PC-9 (cell line): ENCODE results near the gene THAP11. TPM values are rescaled to one million over a fixed set of nuclear protein-coding genes. Genes with fewer than 3 reads are reported as not detected.

Experiments
- BruUV-seq: library from RNA; stranded (reverse); fragments of 400-500 nt; replicated peaks from 2 replicates; lab custom pipeline; 2021; lab: Mats Ljungman, UMichigan
- CTCF ChIA-PET: fragments of 300-600 bp; sonication (Branson Sonifier 250); formaldehyde crosslinking; loops from one replicate; lab custom pipeline; 2022; ENCODE audit warnings: antibody characterized with exemption; lab: Charles Lee
- POLR2A ChIA-PET: fragments of 300-600 bp; sonication (Branson Sonifier 250); formaldehyde crosslinking; loops from one replicate; lab custom pipeline; 2022; ENCODE audit warnings: antibody characterized with exemption; ENCODE audit not compliant: unreplicated experiment; lab: Charles Lee
- DNase-seq, 2 experiments: peaks; one replicate each; pipeline versions ENCODE4 v3.0.0 to v3.0.0-alpha.2; 2015 to 2022; ENCODE audit warnings: mixed read lengths in 1 of 2
- H2AFZ ChIP-seq: fragments of 200-600 bp; sonication (generic); 2 replicates; pipeline ENCODE4 v1.8.1; 2017; ENCODE audit warnings: antibody characterized with exemption
- H3F3A ChIP-seq: fragments of 200-600 bp; sonication (generic); 2 replicates; pipeline ENCODE4 v1.8.1; 2017; ENCODE audit warnings: antibody characterized with exemption, mild to moderate bottlenecking, low read depth; ENCODE audit not compliant: insufficient read depth
- H3K27ac ChIP-seq: fragments of 200-600 bp; sonication (generic); 2 replicates; pipeline ENCODE4 v1.6.1; 2016; ENCODE audit warnings: mixed run types
- H3K27me3 ChIP-seq: fragments of 200-600 bp; sonication (generic); 2 replicates; pipeline ENCODE4 v1.6.1; 2016; ENCODE audit warnings: low read depth, mixed run types; ENCODE audit not compliant: insufficient read depth
- H3K36me3 ChIP-seq: fragments of 200-600 bp; sonication (generic); 2 replicates; pipeline ENCODE4 v1.6.1; 2016; ENCODE audit warnings: low read depth, mixed run types
- H3K4me1 ChIP-seq: fragments of 200-600 bp; sonication (generic); replicated peaks from 2 replicates; pipeline ENCODE4 v1.6.1; 2016; ENCODE audit warnings: mixed run types; ENCODE audit not compliant: insufficient read depth
- H3K4me2 ChIP-seq: fragments of 200-600 bp; sonication (generic); 2 replicates; pipeline ENCODE4 v1.6.1; 2017; ENCODE audit warnings: mixed run types
- H3K4me3 ChIP-seq: fragments of 200-600 bp; sonication (generic); 2 replicates; pipeline ENCODE4 v1.6.1; 2016; ENCODE audit warnings: mixed run types
- H3K79me2 ChIP-seq: fragments of 200-600 bp; sonication (generic); 2 replicates; pipeline ENCODE4 v1.6.1; 2017; ENCODE audit warnings: low read depth, mixed run types
- H3K9me2 ChIP-seq: fragments of 200-600 bp; sonication (generic); 2 replicates; pipeline ENCODE4 v1.8.1; 2017; ENCODE audit warnings: mild to moderate bottlenecking; ENCODE audit not compliant: insufficient read depth
- H3K9me3 ChIP-seq: fragments of 200-600 bp; sonication (generic); 2 replicates; pipeline ENCODE4 v1.8.1; 2016; ENCODE audit warnings: low read depth; ENCODE audit not compliant: insufficient read depth
- H4K20me1 ChIP-seq: fragments of 200-600 bp; sonication (generic); 2 replicates; pipeline ENCODE4 v1.8.1; 2017; ENCODE audit not compliant: insufficient read depth
- CTCF ChIP-seq: fragments of 200-600 bp; sonication (generic); conservative IDR thresholded peaks from 2 replicates; pipeline ENCODE4 v1.6.1; 2017; ENCODE audit warnings: mixed run types, antibody characterized with exemption, mild to moderate bottlenecking, moderate library complexity
- EZH2 ChIP-seq: fragments of 200-600 bp; sonication (generic); IDR thresholded peaks from 2 replicates; pipeline ENCODE4 v1.8.0; 2017; ENCODE audit warnings: antibody characterized with exemption, low read depth
- intact Hi-C: fragments of 100-400 bp; cut with micrococcal nuclease; formaldehyde crosslinking; loops from one replicate; pipeline ENCODE4 v1.10.0; 2022; ENCODE audit not compliant: unreplicated experiment
- total RNA-seq: library from RNA; stranded (reverse); gene quantifications from 2 replicates; pipeline ENCODE4 v1.2.3, GENCODE V29; 2021

THAP11 gene
- total RNA-seq, 1 experiment from 2014 or later = 18.9 TPM

GRCh38 chr16:67871256-67871655 is 29.1 kb downstream of the THAP11 start:
- H3K27ac ChIP-seq = no peak overlapping the region
- no TSS peak for BruUV-seq
- peaks cover 11% of the 10 kb centered on the region; the same call in 1 of the 2 replicates for H3K4me1 ChIP-seq
- H3K4me2 ChIP-seq = no peak overlapping the region
- no peaks in the 10 kb centered on the region for H3K9me2 ChIP-seq
- intact Hi-C loops = no loop called here
- no peaks in the 10 kb centered on the region for H3K9me3 ChIP-seq
- H2AFZ ChIP-seq = no peak overlapping the region
- no peaks in the 10 kb centered on the region for H3K27me3 ChIP-seq
- no peak for DNase-seq
- peaks cover 30% of the 10 kb centered on the region for H3K79me2 ChIP-seq
- TF ChIP-seq CTCF = no peak
- H3F3A ChIP-seq = peaks cover 27% of the 10 kb centered on the region
- peaks cover 22% of the 10 kb centered on the region for H4K20me1 ChIP-seq
- peaks cover 13% of the 10 kb centered on the region for H3K36me3 ChIP-seq
- H3K4me3 ChIP-seq = no peak overlapping the region
- ChIA-PET POLR2A (interaction anchor here (0.6 kb wide), 2 partner anchors 25 to 70 kb away, joined by 3 to 28 read pairs; no protein-coding TSS in a partner anchor), CTCF (interaction anchor here (0.6 kb wide), 1 partner anchor 54 kb away, joined by 15 read pairs; no protein-coding TSS in a partner anchor)

- CTCF ChIA-PET = no interaction called here
- no peak overlapping the region for H3K4me3 ChIP-seq
- peak overlapping the region; percentile 85 for H3K4me2 ChIP-seq
- POLR2A ChIA-PET = interaction anchor here (0.6 kb wide), 1 partner anchor 26 kb away, joined by 3 read pairs; no protein-coding TSS in a partner anchor
- H2AFZ ChIP-seq = no peak overlapping the region
- H3K9me3 ChIP-seq = no peaks in the 10 kb centered on the region
- peaks cover 27% of the 10 kb centered on the region for H3F3A ChIP-seq
- peaks cover 14% of the 10 kb centered on the region for H3K36me3 ChIP-seq
- peak overlapping the region; percentile 21; the same call in 1 of the 2 replicates for H3K27ac ChIP-seq
- H4K20me1 ChIP-seq = peaks cover 16% of the 10 kb centered on the region
- peaks cover 30% of the 10 kb centered on the region for H3K79me2 ChIP-seq
- no peaks in the 10 kb centered on the region for H3K27me3 ChIP-seq
- no TSS peak for BruUV-seq
- H3K9me2 ChIP-seq = no peaks in the 10 kb centered on the region
- TF ChIP-seq CTCF (no peak), EZH2 (no peak)
- intact Hi-C loops = no loop called here
- H3K4me1 ChIP-seq = peaks cover 11% of the 10 kb centered on the region; the same call in 1 of the 2 replicates
- DNase-seq = no peak
Measured at GRCh38 chr16:67872131-67872630, 30.1 kb downstream of the THAP11 start.

GRCh38 chr16:67872631-67873434 is 30.7 kb downstream of the THAP11 start, which contains the start of gene EDC4:
EDC4 (plus strand) TSS chr16:67873052; CDS start chr16:67873262, 210 bp downstream.
- Histone ChIP-seq H4K20me1 (peaks cover 9% of the 10 kb centered on the region), H3K9me2 (no peaks in the 10 kb centered on the region), H3K27me3 (no peaks in the 10 kb centered on the region), H3K9me3 (no peaks in the 10 kb centered on the region), H3K36me3 (peaks cover 14% of the 10 kb centered on the region), H3K4me3 (peak within 1 kb of the TSS; percentile 83), H3K4me1 (peaks cover 11% of the 10 kb centered on the region; the same call in 1 of the 2 replicates), H3K27ac (peak within 1 kb of the TSS; percentile 21; the same call in 1 of the 2 replicates), H2AFZ (peak within 1 kb of the TSS; percentile 88), H3K4me2 (peak within 1 kb of the TSS; percentile 85), H3F3A (peaks cover 21% of the 10 kb centered on the region), H3K79me2 (peaks cover 30% of the 10 kb centered on the region)
- no TSS peak for BruUV-seq
- DNase-seq = peak; percentile 50 to 76
- intact Hi-C loops = no loop called here
- CTCF ChIA-PET = interaction anchor here (0.6 to 0.7 kb wide), 3 partner anchors 56 to 168 kb away, joined by 4 to 6 read pairs (median 6); no protein-coding TSS in a partner anchor
- no peak for TF ChIP-seq CTCF
- no peak for TF ChIP-seq EZH2
- POLR2A ChIA-PET = no interaction called here
